ENCODE data around the gene FAM114A1. TPM values are rescaled to one million over a fixed set of nuclear protein-coding genes. Genes with fewer than 3 reads are reported as not detected.

The FAM114A1 gene
- total RNA-seq, 2 donors from 2014 or later, result 0.35 to 1.5 TPM

DNA sequence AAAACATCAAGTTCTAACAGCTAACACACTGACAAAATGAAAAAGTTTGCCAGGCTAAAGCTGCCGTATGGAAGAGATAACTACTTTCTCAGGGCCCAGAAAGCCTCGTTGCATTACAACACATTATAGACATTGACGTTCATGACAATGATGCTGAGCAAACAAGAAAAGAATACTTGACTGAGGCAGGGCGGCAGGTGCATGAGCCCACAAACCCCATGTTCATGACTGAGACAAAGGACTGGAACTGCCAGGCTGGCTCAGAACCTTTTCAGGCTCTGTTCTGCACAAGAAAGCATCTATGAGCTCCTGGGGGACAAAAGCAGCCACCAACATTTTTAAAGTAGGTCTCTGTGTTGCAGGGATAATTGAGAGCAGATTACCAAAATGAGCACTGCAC is 24.6 kb upstream of the FAM114A1 start:
- Mint-ChIP-seq H3K27me3 (no peaks in the 10 kb centered on the region), H3K4me3 (no peak overlapping the region), H3K4me1 (peaks cover 7% of the 10 kb centered on the region), H3K27ac (no peak overlapping the region), H3K9me3 (no peaks in the 10 kb centered on the region), H3K36me3 (ENCODE audit: low read depth) (no peaks in the 10 kb centered on the region)
- ATAC-seq (replicated peaks), result no peak

DNA sequence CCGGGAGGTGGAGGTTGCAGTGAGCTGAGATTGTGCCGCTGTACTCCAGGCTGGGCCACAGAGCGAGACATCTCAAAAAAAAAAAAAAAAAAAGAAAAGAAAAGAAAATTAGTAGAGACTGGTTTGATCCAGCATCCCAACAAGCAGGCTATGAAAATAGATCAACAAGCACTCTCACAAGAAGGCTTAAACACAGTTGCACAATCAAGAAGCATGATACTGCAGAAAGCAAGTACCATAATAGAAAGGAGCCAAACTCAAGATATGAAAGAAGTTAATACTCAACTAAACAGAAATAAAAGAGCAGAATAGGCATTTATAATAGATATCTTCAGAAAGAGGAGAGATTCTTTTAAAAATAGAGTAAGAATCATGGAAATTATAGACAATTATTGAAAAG is 21.6 kb upstream of the FAM114A1 start:
- peaks cover 6% of the 10 kb centered on the region for H3K9me3 Mint-ChIP-seq
- H3K36me3 Mint-ChIP-seq (ENCODE audit: low read depth), result no peaks in the 10 kb centered on the region
- no peak overlapping the region for H3K4me3 Mint-ChIP-seq
- H3K4me1 Mint-ChIP-seq, result no peaks in the 10 kb centered on the region
- H3K27me3 Mint-ChIP-seq, result no peaks in the 10 kb centered on the region
- no peak for ATAC-seq (replicated peaks)
- no peak overlapping the region for H3K27ac Mint-ChIP-seq

DNA sequence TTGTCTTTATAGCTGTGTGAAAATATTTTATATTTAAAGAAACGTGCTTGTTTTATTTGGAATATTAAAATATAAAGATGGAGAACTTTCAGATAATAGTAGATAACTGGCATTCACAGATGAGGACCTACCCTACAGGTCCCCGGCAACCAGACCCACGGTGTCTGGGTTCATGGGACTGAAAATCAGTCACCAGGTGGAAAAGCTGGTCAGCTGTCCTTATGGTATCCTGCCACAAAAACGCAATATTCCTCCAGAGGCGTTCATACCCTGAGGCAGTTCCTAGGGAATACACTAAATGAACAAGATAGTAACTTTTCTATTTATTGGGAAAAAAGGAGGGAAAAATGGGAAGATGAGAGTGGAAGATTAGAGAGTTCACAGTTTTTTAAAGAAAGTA is 12.1 kb upstream of the FAM114A1 start:
- peak overlapping the region; percentile 94 for H3K27ac Mint-ChIP-seq
- peaks cover 24% of the 10 kb centered on the region for H3K4me1 Mint-ChIP-seq
- no peaks in the 10 kb centered on the region for H3K9me3 Mint-ChIP-seq
- no peaks in the 10 kb centered on the region for H3K27me3 Mint-ChIP-seq
- peak overlapping the region; percentile 92 for H3K4me3 Mint-ChIP-seq
- no peaks in the 10 kb centered on the region for H3K36me3 Mint-ChIP-seq (ENCODE audit: low read depth)
- ATAC-seq (replicated peaks), result no peak

DNA sequence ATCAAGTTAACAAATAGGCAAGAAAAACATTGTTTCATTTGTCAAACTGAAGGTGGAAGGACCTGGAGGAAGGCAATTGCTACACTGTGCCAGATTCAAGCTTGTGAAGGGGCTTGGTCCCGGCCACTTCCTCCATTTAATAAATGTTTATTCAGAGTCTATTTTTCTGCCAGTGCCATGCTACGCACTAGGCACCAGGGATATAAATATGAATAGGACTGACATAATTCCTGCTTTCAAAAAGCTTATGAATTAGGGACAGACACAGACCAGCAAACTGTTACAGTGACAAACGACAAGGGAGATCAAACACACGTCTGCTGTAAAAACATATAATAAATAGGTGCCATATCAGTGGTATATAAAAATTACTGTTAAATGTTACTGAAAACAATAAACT is 11.6 kb upstream of the FAM114A1 start:
- H3K36me3 Mint-ChIP-seq (ENCODE audit: low read depth), result no peaks in the 10 kb centered on the region
- H3K27ac Mint-ChIP-seq, result peak overlapping the region; percentile 94
- peak overlapping the region; percentile 92 for H3K4me3 Mint-ChIP-seq
- H3K9me3 Mint-ChIP-seq, result no peaks in the 10 kb centered on the region
- H3K27me3 Mint-ChIP-seq, result no peaks in the 10 kb centered on the region
- peaks cover 28% of the 10 kb centered on the region for H3K4me1 Mint-ChIP-seq
- ATAC-seq (replicated peaks), result peak; percentile 18

DNA sequence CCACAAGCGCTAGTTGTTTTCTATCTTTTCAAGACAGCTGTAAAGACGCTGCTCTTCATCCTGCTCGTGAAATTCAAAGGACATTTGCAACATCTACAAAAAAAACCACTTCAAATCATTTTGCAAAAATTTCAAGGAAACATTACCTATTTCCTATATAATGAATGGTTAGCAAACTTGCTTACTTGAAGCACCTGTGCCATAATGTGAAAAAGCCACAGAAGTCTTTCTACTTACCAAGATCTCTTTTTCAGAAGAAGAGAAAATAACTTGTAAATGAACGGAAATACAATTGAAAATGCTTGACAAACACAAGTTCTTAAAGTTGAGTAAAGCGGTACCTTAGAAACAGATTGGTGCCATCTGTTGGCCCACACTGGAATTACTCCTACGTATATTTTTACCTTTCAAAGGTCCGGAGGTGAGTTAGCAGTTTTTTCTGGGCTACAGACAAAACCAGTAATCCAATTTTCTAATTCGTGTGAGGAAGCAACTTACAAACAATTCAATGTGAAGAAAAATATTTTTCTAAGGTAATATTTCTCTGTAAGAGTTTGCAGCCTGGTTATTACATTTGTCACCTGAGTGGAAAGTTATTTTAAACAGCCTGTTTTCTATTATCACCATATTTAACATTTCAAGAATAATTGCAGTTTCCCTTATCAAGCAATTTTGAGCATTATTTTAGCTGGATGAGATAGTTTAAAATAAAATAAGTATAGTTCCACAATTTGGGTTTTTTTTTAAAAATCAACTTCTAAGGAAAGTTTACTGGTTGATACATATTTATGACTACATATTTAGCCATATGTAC is 10.9 kb upstream of the FAM114A1 start, which contains the start of gene TLR6:
Gene TLR6 (minus strand): TSS at position 294 of the 814 bp plus-strand sequence. CDS start 27,344 bp downstream, outside the sequence.
- H3K4me3 Mint-ChIP-seq, result peak within 1 kb of the TSS; percentile 92

DNA sequence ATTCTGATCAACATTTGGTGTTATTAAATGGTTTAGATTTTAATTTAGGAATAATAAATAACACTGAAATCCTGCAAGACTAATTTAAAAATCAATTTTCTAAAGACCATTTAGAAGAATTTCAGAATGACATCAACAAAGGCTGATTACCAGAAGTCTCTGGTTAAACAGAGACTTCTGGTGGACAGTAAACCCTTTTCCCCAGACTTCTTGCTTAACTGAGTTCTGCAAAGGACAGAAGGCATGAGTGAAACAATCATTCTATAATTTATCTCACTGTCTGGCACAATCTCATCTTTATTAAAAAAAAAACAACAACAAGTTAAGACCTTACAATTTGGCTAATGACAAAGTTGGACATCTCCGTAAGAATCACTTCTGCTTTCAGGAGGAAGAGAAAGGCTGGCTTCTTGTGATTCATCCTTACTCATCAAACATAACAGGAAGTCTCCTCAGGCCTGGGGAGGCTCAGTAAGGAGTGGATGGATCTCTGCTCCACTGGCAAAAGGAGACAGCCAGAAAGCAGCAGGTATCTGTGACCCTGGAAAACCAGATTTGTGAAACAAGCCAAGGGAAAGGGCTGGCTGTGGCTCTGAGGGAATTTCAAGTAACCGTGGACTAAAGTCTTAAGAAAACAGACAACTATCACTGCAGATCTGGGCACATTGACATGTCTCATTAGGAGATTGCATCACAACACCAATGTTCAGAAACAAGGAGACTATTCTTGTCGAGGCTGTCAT is 10.1 kb upstream of the FAM114A1 start:
- no peaks in the 10 kb centered on the region for H3K9me3 Mint-ChIP-seq
- peak overlapping the region; percentile 94 for H3K27ac Mint-ChIP-seq
- H3K4me1 Mint-ChIP-seq, result peaks cover 33% of the 10 kb centered on the region
- peak; percentile 89 for ATAC-seq (replicated peaks)
- no peaks in the 10 kb centered on the region for H3K27me3 Mint-ChIP-seq
- no peaks in the 10 kb centered on the region for H3K36me3 Mint-ChIP-seq (ENCODE audit: low read depth)
- H3K4me3 Mint-ChIP-seq, result peak overlapping the region; percentile 92

More for the DNA sequence above, 10.9 kb upstream of the FAM114A1 start, which contains the start of gene TLR6:
- H3K36me3 Mint-ChIP-seq (ENCODE audit: low read depth), result no peaks in the 10 kb centered on the region
- peak within 1 kb of the TSS; percentile 94 for H3K27ac Mint-ChIP-seq
- peak; percentile 54 for ATAC-seq (replicated peaks)
- H3K4me1 Mint-ChIP-seq, result peaks cover 33% of the 10 kb centered on the region
- H3K9me3 Mint-ChIP-seq, result no peaks in the 10 kb centered on the region
- H3K27me3 Mint-ChIP-seq, result no peaks in the 10 kb centered on the region

DNA sequence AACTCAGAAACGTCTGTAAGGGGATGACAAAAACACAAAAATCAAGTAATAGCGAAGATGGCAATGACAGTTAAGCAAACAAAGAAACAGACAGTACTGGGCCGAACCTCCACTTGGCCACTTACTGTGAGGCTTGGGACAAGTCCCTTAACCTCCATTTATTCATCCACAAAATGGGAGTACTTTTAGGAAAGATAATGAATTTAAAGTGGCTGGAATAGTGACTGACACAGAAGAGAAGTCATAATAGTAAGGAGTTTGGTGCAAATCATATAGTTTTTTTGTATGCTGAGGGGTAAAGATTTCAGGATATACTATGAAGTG is 9.5 kb upstream of the FAM114A1 start:
- no peaks in the 10 kb centered on the region for H3K9me3 Mint-ChIP-seq
- no peak for ATAC-seq (replicated peaks)
- H3K27me3 Mint-ChIP-seq, result peaks cover 2% of the 10 kb centered on the region
- H3K4me1 Mint-ChIP-seq, result peaks cover 33% of the 10 kb centered on the region
- H3K36me3 Mint-ChIP-seq (ENCODE audit: low read depth), result no peaks in the 10 kb centered on the region
- H3K4me3 Mint-ChIP-seq, result peak overlapping the region; percentile 92
- H3K27ac Mint-ChIP-seq, result peak overlapping the region; percentile 94

DNA sequence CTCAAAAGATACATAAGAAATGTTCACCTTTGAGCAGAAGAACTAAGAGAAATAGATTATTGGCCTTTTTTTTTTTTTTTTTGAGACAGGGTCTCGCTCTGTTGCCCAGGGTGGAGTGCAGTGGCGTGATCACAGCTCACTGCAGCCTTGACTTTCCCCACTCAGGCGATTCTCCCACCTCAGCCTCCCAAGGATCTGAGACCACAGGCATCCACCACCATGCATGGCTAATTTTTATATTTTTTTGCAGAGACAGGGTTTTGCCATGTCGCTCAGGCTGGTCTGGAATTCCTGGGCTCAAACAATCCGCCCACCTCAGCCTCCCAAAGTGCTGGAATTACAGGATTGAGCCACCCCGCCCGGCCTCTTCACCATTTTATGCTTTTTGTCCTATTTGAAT is 8.1 kb upstream of the FAM114A1 start:
- H3K4me1 Mint-ChIP-seq, result peaks cover 33% of the 10 kb centered on the region
- H3K27me3 Mint-ChIP-seq, result peaks cover 11% of the 10 kb centered on the region
- no peaks in the 10 kb centered on the region for H3K36me3 Mint-ChIP-seq (ENCODE audit: low read depth)
- H3K27ac Mint-ChIP-seq, result no peak overlapping the region
- H3K4me3 Mint-ChIP-seq, result no peak overlapping the region
- no peaks in the 10 kb centered on the region for H3K9me3 Mint-ChIP-seq
- no peak for ATAC-seq (replicated peaks)

DNA sequence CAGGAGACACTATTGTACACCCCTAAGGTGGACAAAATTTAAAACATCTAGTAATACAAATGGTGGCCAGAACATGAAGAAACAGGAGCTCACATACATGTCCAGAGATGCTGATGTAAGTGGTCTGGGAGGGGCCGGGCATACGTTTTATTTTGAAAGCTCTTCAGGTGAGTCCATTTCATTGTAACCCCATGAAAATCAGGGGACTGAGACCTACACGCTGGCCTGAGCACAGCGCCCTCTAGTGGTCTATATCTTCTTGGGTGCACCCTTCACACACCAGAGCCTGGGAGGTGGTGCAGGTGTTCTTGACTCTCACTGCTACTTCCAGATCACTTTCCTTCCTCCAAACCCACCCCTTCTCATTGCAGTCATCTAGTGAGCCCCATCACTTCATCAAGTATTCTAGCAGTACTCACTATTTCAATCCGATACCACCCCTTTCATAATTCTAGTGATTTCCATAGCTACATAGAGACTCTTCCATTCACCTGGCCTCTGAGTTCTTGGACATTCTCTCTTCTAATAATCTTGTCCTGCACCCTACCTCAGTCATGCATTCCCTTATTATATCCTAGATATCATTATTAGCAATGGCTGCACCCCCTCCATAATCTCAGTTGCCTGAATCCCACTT is 6.7 kb upstream of the FAM114A1 start:
- peak; percentile 68 for ATAC-seq (replicated peaks)
- Mint-ChIP-seq H3K36me3 (ENCODE audit: low read depth) (no peaks in the 10 kb centered on the region), H3K27me3 (peaks cover 11% of the 10 kb centered on the region), H3K9me3 (no peaks in the 10 kb centered on the region), H3K4me1 (peaks cover 29% of the 10 kb centered on the region), H3K4me3 (no peak overlapping the region), H3K27ac (no peak overlapping the region)

DNA sequence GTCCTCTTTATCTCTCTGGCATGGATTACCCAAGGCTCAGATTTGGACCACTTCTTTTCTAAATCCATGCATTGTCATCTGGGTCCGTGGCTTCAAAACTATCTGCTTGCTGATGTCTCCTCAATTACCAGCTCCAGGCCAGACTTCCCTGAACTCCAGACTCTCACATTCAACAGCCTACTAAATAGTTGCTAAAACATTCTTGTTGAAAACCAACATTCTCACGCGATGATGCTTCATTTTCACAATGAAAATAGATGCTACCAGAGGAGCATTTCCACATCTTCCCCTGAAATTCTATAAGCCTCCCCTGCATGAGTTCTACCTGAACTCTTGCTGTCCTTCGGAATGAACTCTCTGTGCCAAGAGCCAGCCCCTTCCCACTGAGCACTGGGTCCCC is 5.8 kb upstream of the FAM114A1 start:
- Mint-ChIP-seq H3K27ac (no peak overlapping the region), H3K27me3 (peaks cover 11% of the 10 kb centered on the region), H3K4me1 (peaks cover 20% of the 10 kb centered on the region), H3K36me3 (ENCODE audit: low read depth) (no peaks in the 10 kb centered on the region), H3K4me3 (no peak overlapping the region), H3K9me3 (no peaks in the 10 kb centered on the region)
- ATAC-seq (replicated peaks), result no peak

DNA sequence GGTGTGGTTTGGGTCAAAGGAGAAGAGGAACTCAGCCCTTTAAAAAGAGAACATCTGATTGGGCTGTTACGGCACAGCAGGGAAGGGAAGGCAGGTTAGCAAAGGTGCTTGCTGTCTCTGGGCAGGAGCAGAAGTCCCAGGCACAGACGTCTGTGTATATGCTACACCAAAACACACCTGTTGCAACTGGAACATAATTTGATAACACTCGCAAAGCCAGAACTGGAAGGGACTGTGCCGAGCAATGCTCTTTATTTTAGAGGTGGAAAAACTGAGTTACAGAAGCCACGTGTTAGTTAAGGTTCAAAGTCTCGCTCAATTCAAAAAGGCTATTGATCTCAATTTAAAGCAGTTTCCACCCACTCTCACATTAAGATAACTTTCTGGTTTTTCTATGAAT is 2.2 kb upstream of the FAM114A1 start:
- peaks cover 16% of the 10 kb centered on the region for H3K4me1 Mint-ChIP-seq
- H3K9me3 Mint-ChIP-seq, result no peaks in the 10 kb centered on the region
- no peaks in the 10 kb centered on the region for H3K36me3 Mint-ChIP-seq (ENCODE audit: low read depth)
- no peak overlapping the region for H3K4me3 Mint-ChIP-seq
- ATAC-seq (replicated peaks), result no peak
- H3K27me3 Mint-ChIP-seq, result peaks cover 29% of the 10 kb centered on the region
- no peak overlapping the region for H3K27ac Mint-ChIP-seq

DNA sequence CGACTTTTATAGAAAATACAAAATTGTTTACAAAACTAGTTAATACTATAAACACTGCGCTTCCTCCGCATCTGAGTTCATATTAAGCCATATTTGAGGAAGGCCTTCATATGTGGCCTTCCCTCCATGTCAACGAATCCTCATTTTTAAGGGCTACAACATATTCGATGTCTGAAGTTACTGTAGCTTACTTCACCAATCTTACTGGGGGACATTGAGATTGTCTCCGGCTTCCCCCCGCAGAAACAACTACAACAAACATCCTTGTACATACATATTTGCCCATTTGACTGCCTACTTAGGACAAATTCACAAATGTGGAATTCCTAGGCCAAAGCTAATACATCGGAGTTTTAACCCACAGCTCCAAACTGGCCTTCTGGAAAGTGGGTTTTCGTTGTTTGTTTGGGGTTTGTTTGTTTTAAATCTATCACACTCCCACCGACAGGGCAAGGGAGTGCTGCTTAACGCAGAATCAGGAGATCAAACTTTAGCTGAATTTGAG is 581 bp upstream of the FAM114A1 start:
- H3K27ac Mint-ChIP-seq, result no peak overlapping the region

DNA sequence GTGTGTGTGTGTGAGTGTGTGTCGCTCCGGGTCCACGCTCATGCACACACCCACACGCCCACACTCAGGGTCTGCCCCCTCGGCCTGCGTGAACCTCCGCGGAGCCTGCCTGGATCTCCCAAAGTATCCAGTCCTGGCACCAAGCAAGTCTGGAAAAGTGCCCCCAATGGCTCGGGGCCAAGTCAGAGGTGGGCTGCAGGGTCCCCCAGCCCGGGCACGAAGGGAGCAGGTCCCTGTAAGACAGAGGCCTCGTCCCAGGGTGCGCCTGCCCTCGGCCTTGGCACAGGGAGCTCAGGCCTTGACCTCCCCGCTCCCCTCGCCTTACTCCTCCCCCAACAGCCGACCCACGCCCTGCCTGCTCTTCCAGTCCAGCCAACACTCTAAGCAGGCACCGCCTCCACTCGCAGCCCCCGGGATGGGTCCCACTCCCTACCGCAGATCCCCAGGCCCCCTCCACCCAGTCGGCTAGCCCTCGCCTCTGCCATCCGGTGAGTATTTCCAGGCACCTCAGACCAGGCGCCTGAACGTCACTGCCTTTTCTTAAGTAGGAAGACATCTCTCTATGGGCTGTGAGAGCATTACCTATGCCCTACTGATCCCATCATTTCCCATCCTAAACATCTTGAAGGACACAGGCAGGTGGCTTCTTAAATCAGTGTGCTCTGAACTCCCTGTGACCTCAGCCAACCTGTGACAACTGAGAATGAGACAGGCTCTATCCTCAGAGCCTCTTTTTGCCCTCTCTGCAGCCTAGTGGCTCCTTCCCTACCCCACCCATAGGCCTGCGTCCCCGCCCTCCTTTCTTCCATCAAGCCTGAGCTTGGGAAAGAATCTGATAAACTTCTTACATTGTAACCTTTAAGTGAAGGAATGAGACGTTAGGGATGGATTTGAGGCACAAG is 704 bp downstream of the FAM114A1 start:
- no peak for ATAC-seq (replicated peaks)
- no peaks in the 10 kb centered on the region for H3K36me3 Mint-ChIP-seq (ENCODE audit: low read depth)
- H3K4me3 Mint-ChIP-seq, result peak overlapping the region; percentile 65
- H3K9me3 Mint-ChIP-seq, result no peaks in the 10 kb centered on the region
- H3K27ac Mint-ChIP-seq, result no peak overlapping the region
- peaks cover 7% of the 10 kb centered on the region for H3K4me1 Mint-ChIP-seq
- H3K27me3 Mint-ChIP-seq, result peaks cover 29% of the 10 kb centered on the region

More for the DNA sequence above, 581 bp upstream of the FAM114A1 start:
- Mint-ChIP-seq H3K36me3 (ENCODE audit: low read depth) (no peaks in the 10 kb centered on the region), H3K27me3 (peaks cover 29% of the 10 kb centered on the region), H3K4me1 (peaks cover 7% of the 10 kb centered on the region), H3K9me3 (no peaks in the 10 kb centered on the region), H3K4me3 (peak overlapping the region; percentile 63)
- ATAC-seq (replicated peaks), result peak; percentile 8

DNA sequence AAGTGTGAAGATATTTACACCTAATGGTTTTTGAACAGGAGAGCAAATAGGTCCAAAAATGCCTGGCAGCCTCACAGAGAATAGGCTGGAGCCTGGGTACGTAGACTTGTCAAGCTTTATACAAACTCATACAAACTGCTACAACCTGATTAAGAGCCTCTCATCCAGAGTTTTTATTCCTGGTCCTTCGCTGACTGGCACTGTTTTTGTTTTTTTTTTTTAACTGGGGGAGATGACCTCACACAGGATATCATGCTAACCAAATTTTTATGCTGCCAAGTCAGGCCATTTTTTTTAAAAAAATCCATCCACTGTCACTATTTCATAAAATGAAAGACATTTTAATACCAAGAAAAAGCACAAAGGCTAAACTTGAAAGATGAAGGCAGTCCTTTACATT is 1.9 kb downstream of the FAM114A1 start:
- H3K4me3 Mint-ChIP-seq, result no peak overlapping the region
- no peak overlapping the region for H3K27ac Mint-ChIP-seq
- H3K9me3 Mint-ChIP-seq, result no peaks in the 10 kb centered on the region
- peaks cover 7% of the 10 kb centered on the region for H3K4me1 Mint-ChIP-seq
- H3K36me3 Mint-ChIP-seq (ENCODE audit: low read depth), result no peaks in the 10 kb centered on the region
- peaks cover 31% of the 10 kb centered on the region for H3K27me3 Mint-ChIP-seq
- ATAC-seq (replicated peaks), result no peak
